ENCODE results near the gene SLC6A16.
"Not testable (repeated sequence)": the region's sequence is repeated elsewhere in the genome, so short reads cannot be mapped to it uniquely, and the experiment has no call there.

The SLC6A16 gene

GRCh38 chr19:49344505-49345423 lies 19.8 kb upstream of the SLC6A16 start:
- DNase-seq, result no peak

GRCh38 chr19:49343123-49343522 lies 18.1 kb upstream of the SLC6A16 start:
- DNase-seq, result no peak

DNA sequence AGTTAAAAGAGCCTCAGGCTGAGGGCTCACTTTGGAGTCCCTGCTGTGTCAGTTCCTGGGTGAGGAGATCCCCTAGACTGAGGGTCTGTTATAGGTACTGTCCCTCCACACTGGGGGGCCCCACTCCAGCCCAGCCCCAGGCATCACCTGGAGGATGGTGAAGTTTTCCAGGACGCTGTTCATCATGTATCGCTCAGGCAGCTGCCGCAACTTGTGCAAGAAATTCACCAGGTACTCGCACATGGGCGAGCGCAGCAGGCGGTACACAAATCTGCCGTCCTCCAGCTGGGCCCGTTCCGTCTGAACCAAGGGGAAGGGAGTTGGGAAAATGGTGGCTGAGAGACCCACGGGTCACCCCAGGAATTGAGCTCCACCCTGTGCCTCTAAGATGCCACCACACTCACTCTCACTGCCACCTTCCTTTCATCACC lies 17.3 kb upstream of the SLC6A16 start:
- DNase-seq, result no peak

GRCh38 chr19:49340865-49341718 lies 16.1 kb upstream of the SLC6A16 start:
- DNase-seq, result no peak

- peak; percentile 35 for DNase-seq
Measured at GRCh38 chr19:49340069-49340864, 15.3 kb upstream of the SLC6A16 start.

GRCh38 chr19:49339301-49340068 lies 14.5 kb upstream of the SLC6A16 start:
- peak; percentile 66 for DNase-seq

- peak; percentile 66 for DNase-seq
Measured at GRCh38 chr19:49338691-49339300, 13.8 kb upstream of the SLC6A16 start.

DNA sequence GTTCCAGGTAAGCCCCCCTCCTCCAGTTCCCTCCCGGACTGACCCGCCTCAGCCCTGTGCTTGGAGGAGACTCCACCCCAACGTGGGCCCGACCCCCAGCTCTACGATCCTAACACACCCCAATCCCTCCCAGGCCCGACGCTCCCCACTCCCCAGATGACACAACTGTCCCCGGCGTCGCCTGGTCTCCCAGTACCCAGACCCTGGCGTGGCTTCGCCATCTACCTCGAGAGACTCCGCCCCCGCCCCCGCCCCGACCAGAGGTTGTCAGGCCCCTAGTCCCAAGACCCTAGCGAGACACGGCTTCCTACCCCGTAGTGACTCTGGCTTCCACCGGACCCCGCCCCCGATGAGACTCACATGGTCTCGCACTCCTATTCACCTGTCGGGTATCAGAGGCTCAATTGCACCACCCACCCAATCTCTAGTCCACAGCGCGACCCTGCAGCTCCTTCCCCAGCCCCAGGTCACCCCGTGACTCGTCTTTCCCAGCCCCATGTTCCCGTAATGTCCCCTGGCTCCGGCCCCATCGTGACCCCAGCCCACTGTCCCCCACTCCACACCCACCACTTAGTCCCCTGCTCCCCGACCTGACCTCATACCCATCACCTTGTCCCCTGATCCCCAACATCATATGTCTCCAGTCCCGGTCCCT lies 13.2 kb upstream of the SLC6A16 start:
- DNase-seq, result no peak

GRCh38 chr19:49337267-49338022 lies 12.5 kb upstream of the SLC6A16 start:
- DNase-seq, result no peak

DNA sequence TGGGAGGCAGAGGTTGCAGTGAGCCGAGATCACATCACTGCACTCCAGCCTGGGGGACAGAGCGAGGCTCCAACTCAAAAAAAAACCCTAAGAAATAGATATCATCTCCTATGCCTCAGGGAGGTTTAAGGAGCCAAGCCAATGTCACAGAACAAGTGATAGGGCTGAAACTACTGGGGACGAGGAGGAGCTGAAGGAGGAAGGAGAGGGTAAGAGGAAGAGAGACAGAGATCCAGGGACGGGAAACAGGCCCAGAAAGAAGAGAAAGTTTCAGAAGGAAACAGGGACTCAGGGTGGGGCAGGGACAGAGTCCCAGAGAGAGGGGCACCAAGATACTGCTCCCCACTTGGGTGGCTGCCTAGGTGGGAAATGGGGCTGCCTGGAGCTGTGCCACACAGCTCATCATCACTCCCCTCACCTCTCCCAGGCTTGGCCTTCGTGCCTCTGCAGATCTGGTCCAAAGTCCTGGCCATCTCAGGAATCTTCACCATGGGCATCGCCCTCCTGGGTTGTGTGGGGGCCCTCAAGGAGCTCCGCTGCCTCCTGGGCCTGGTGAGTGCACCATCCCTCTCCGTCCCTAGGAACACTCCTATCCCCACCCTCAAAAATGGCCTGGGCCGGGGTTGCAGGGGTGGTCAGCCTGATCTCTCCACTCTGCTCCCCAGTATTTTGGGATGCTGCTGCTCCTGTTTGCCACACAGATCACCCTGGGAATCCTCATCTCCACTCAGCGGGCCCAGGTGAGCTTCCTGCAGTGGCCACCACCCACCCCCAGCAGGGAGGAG lies 11.7 kb upstream of the SLC6A16 start:
- DNase-seq, result no peak

DNA sequence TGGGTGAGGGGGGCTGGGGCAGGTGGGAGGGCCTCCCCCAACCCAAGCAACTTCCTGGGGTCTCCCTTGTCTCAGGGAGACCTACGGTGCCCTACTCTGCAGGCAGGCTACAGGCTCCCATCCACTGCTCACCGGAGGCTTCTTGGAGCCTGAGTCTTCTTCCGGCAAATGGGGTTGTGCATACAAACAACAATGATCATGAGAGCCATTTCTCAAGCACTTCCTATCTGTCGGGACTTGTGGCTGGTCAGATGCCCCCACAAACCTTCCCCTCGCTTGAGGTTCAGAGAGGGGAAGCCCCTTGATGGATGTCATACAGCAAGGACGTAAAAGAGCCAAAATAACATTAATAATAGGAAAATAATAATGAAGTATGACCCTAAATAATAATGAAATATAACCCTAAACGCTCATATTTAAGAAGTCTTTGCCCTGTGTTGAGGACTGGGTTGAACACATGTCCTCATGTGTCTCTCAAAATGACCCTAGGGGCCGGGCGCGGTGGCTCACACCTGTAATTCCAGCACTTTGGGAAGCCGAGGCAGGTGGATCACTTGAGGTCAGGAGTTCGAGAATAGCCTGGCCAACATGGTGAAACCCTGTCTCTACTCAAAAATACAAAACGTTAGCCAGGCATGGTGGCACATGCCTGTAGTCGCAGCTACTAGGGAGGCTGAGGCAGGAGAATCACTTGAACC lies 10.9 kb upstream of the SLC6A16 start:
- DNase-seq, result no peak

DNA sequence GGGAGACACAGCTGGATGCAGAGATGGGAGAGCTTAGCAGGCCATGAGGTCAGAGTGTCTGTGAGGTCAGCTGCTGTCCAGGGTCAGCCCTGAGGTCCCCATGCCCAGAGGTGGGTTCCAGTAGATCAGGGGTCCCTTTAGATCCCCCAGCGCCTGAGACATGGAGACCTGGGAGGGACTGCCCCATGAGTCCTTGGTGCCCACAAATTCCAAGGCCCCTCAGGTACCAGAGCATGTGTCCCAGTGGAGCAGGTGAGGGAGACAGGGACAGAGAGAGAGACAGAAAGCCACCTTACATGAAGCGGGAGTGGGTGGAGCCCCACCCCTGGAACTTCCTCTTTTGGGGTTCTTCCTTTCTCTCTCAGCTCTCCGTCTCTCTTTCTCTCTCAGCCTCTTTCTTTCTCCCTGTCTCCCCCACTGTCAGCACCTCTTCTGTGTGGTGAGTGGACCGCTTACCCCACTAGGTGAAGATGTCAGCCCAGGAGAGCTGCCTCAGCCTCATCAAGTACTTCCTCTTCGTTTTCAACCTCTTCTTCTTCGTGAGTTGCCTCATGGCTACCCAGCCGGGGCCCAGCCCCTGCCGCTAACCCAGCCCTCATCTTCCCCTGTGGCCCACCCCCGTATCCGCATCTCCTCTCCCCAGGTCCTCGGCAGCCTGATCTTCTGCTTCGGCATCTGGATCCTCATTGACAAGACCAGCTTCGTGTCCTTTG lies 10.2 kb upstream of the SLC6A16 start, which contains the start of gene CD37:
Gene CD37, plus strand, starts transcription at position 336 of the 713 bp plus-strand sequence. Its CDS starts 135 bp downstream, at position 471.
- DNase-seq, result no peak

- DNase-seq, result no peak
Measured at GRCh38 chr19:49333811-49334288, 8.9 kb upstream of the SLC6A16 start.

DNA sequence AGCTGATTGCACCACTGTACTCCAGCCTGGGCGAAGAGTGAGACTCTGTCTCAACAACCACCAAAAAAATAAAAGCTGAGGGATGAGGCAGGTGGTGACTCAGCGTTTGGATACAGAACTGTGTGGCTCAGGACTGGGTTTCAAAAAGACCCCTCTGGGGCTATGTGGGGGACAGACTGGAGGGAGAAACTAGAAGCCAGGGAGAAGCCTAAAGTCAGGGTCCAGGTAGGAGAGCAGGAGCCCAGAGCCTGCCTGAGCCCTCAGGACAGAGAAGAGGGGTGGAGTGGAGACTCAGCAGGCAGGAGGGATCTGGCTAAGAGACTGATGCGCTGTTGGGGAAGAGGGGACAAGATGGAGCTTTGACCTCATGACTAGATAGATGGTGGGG lies 8.4 kb upstream of the SLC6A16 start:
- DNase-seq, result no peak

GRCh38 chr19:49332691-49333417 lies 7.9 kb upstream of the SLC6A16 start:
- DNase-seq, result not testable (repeated sequence)

- no peak for DNase-seq
Measured at GRCh38 chr19:49331616-49332055, 6.6 kb upstream of the SLC6A16 start.

DNA sequence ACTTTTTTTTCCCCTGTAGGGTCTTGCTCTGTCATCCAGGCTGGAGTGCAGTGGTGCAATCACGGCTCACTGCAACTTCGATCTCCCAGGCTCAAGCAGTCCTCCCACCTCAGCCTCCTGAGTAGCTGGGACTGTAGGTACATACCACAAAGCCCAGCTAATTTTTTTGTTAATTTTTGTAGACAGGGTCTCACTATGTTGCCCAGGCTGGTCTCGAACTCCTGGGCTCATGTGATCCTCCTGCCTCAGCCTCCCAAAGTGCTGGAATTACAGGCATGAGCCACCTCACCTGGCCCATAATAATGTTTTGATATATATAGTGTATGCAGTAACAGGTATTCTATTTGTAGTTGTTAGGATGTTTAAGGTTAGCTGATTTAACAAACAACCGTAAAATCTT lies 6.2 kb upstream of the SLC6A16 start:
- not testable (repeated sequence) for DNase-seq

Data from NCI-H526 treated with DMSO at 0.1 percent for 48 hours (cell line).